AG04450 (cell line): Measurements from ENCODE around the gene PYGL. TPM values are rescaled to one million over a fixed set of nuclear protein-coding genes. Genes with fewer than 3 reads are reported as not detected.

Experiments used
- CTCF ChIA-PET: fragments of 300-600, 350-600 bp; formaldehyde crosslinking; extraction: SDS; loops from one replicate; lab custom pipeline; 2022; ENCODE audit warnings: antibody characterized with exemption, inconsistent platforms; lab: Charles Lee
- POLR2A ChIA-PET: fragments of 350-600 bp; formaldehyde crosslinking; extraction: SDS; loops from one replicate; lab custom pipeline; 2021; ENCODE audit warnings: antibody characterized with exemption, inconsistent platforms; lab: Yijun Ruan, JAX
- DNase-seq: peaks from one replicate; pipeline ENCODE4 v3.0.0-alpha.2; 2011; ENCODE audit warnings: low read depth, low spot score
- H3K27ac ChIP-seq: one replicate; pipeline ENCODE4 v1.5.1; 2012; ENCODE audit warnings: low read depth, low read length, control low read depth
- H3K27me3 ChIP-seq: one replicate; pipeline ENCODE4 v1.6.0; 2012; ENCODE audit warnings: low read length; ENCODE audit not compliant: control insufficient read depth, insufficient read depth
- H3K4me3 ChIP-seq: 2 replicates; pipeline ENCODE4 v1.5.1; 2011; ENCODE audit warnings: mild to moderate bottlenecking, low read depth, low read length, control low read depth
- H3K9me3 ChIP-seq: 2 replicates; pipeline ENCODE4 v1.5.1; 2012; ENCODE audit warnings: low read length; ENCODE audit not compliant: control insufficient read depth, insufficient read depth
- polyA plus RNA-seq: library from polyadenylated mRNA; depleted of rRNA; stranded (reverse); fragments of >200 nt; gene quantifications from 2 replicates; pipeline ENCODE4 v1.2.3, GENCODE V29; 2011
- TF ChIP-seq, protein P1 (sequence below): IDR thresholded peaks from 2 replicates; pipeline ENCODE4 v1.5.1; 2011; ENCODE audit warnings: low read depth, low read length, control low read depth, inconsistent platforms

PYGL gene
- polyA plus RNA-seq, 1 experiment = 60.4 TPM

DNA sequence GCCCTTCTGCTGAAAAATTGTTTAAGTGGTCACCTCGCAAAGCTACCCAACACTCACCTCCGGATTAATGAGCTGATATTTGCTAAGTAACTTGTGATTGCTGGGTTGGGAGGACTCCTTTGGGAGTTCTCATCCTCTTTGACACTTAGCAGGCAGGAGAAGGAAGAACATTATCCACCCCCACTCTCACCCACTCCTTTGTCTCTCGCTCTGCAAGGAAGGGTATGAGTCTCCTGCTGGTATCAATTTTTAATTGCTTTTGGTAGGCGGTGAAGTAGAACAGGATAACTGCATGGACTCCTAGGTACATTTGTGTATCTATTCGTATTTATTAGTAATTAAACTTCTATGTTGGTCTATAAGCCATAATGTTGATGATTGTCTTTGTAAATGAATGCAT, 79.3 kb downstream of the PYGL start:
- ChIA-PET POLR2A (no interaction called here), CTCF (interaction anchor here (0.7 to 1.6 kb wide), 3 partner anchors 9 to 206 kb away, joined by 3 read pairs; no protein-coding TSS in a partner anchor)
- DNase-seq = no peak
- H3K27ac ChIP-seq = no peak overlapping the region
- H3K27me3 ChIP-seq = no peaks in the 10 kb centered on the region
- no peak overlapping the region for H3K4me3 ChIP-seq
- no peaks in the 10 kb centered on the region for H3K9me3 ChIP-seq
- TF ChIP-seq, protein P1, sequence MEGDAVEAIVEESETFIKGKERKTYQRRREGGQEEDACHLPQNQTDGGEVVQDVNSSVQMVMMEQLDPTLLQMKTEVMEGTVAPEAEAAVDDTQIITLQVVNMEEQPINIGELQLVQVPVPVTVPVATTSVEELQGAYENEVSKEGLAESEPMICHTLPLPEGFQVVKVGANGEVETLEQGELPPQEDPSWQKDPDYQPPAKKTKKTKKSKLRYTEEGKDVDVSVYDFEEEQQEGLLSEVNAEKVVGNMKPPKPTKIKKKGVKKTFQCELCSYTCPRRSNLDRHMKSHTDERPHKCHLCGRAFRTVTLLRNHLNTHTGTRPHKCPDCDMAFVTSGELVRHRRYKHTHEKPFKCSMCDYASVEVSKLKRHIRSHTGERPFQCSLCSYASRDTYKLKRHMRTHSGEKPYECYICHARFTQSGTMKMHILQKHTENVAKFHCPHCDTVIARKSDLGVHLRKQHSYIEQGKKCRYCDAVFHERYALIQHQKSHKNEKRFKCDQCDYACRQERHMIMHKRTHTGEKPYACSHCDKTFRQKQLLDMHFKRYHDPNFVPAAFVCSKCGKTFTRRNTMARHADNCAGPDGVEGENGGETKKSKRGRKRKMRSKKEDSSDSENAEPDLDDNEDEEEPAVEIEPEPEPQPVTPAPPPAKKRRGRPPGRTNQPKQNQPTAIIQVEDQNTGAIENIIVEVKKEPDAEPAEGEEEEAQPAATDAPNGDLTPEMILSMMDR = no peak

DNA sequence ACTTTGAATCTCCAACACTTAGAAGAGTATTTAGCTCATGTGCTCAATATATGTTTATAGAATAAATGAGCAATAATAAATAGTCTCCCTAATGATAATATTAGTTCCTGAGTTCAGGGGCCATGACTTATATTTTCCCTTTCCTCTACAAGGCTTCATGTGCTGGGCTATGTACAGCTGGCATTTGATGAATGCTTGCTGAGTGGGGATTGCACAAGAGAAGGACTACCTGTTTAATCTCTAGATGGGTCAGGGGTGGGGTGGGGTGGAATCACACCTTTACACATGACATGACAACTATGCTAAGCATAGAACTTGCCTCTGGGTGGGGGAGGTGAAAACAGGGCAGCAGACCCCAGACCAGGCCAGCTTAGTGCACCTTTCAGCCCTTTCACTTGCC, 80.0 kb downstream of the PYGL start:
- H3K27me3 ChIP-seq = no peaks in the 10 kb centered on the region
- DNase-seq = no peak
- H3K27ac ChIP-seq = no peak overlapping the region
- ChIA-PET POLR2A (interaction anchor here (0.6 kb wide), 1 partner anchor 633 kb away, joined by 3 read pairs; no protein-coding TSS in a partner anchor), CTCF (no interaction called here)
- H3K9me3 ChIP-seq = no peaks in the 10 kb centered on the region
- no peak overlapping the region for H3K4me3 ChIP-seq
- TF ChIP-seq, protein P1 = no peak

DNA sequence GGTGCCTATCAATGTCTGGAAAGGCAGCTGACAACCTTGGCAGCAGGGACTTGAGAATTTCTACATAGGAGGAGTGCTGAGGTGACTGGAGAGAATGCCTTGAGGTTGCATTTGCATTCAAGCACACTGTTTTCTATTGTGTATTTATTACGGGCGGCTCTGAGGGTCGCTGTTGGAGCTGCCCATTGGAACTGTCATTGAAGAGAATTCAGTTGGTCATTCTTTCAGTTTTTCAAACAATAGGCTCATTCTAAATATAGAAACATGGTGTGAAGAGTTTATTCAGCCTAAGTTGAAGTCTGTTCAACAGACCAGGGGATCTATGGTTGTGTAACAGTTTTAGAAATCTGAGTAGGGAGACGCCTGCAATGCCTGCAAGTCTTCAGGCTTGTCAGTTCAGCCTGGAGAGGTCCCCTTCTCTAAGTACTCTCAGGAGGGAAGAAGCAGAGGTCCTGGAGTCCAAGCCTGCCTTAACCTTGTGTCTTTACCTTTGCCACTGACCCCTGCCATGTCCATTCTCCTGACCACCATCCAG, 82.2 kb downstream of the PYGL start:
- DNase-seq = no peak
- ChIA-PET CTCF (interaction anchor here (0.6 to 4.8 kb wide), 7 partner anchors 15 to 547 kb away, joined by 3 to 51 read pairs (median 5); partner anchors contain the start of gene NIN), POLR2A (no interaction called here)
- Histone ChIP-seq H3K4me3 (no peak overlapping the region), H3K27me3 (no peaks in the 10 kb centered on the region), H3K9me3 (no peaks in the 10 kb centered on the region), H3K27ac (no peak overlapping the region)
- TF ChIP-seq, protein P1 = no peak

DNA sequence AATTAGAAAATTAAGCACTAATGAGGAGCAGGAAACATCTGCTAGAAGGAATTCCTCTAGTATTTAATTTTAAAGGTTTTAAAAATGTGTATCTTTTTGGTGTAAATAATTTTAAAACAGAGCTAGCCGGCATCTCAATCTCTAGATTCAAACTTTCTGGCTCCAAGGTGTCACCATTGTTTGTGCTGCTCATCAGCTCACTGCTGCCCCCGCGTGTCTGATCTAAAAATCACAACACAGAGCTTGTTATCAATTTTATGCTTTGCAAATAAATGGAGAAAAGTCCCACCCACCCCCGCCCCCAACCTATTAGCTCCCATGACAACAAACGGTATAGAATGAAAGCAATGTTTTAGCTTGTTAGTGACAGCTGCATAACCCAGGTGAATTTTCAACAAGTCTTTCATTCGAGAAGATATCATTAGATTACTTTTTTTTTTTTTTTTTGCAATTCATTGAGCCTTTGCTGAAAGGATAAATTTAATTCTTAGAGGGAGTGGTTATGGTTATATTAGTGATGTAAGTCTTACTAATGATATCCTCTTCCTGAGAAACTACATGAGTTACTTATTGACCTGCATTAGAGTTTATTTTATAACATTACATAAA, 83.7 kb downstream of the PYGL start:
- TF ChIP-seq, protein P1 = peak; percentile 74
- Histone ChIP-seq H3K9me3 (no peaks in the 10 kb centered on the region), H3K4me3 (peak overlapping the region; percentile 56), H3K27ac (no peak overlapping the region), H3K27me3 (no peaks in the 10 kb centered on the region)
- POLR2A ChIA-PET = interaction anchor here (0.7 to 1.0 kb wide), 5 partner anchors 14 to 1092 kb away, joined by 3 to 6 read pairs (median 4); no protein-coding TSS in a partner anchor
- CTCF ChIA-PET = interaction anchor here (0.5 to 4.8 kb wide), 86 partner anchors 9 to 985 kb away, joined by 3 to 60 read pairs (median 4); partner anchors contain the start of genes ABHD12B, ATL1, NIN and PYGL
- DNase-seq = peak; percentile 61

DNA sequence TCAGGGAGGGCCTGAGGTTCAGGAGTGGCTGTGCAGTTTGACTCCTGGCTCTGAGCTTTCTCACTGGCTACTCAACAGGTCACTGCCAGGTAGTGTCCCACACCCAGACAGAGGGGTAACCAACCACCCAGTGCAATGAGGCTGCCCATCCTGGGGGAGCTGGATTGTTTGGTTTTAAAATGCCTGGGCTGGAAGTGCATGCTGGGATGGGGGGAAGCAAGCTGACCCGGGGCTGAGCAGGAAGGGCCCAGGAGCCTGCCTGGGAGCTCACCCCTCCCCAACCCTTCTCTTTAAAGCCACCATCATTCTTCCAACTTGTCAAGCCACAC, 85.0 kb downstream of the PYGL start:
- Histone ChIP-seq H3K27ac (peak overlapping the region; percentile 25), H3K4me3 (peak overlapping the region; percentile 56; the same call in 1 of the 2 replicates), H3K27me3 (no peaks in the 10 kb centered on the region), H3K9me3 (no peaks in the 10 kb centered on the region)
- CTCF ChIA-PET = interaction anchor here (0.6 to 4.8 kb wide), 13 partner anchors 8 to 421 kb away, joined by 3 to 60 read pairs (median 9); partner anchors contain the start of gene ATL1
- no peak for DNase-seq
- TF ChIP-seq, protein P1 = no peak
- POLR2A ChIA-PET = interaction anchor here (0.9 kb wide), 1 partner anchor 57 kb away, joined by 3 read pairs; no protein-coding TSS in a partner anchor
